Right atrium auricular region (tissue), 2 donors: ENCODE data around the gene SLC7A6. TPM values are rescaled to one million over a fixed set of nuclear protein-coding genes. Genes with fewer than 3 reads are reported as not detected.
"Not testable (repeated sequence)": the region's sequence is repeated elsewhere in the genome, so short reads cannot be mapped to it uniquely, and the experiment has no call there.

Experiments
- DNase-seq: peaks from one replicate; pipeline ENCODE4 v3.0.0-alpha.2; 2019; ENCODE audit warnings: low spot score
- H3K27ac ChIP-seq, 2 donors: fragments of 200-600 bp; sonication (generic); 1 replicate in 1 of 2; 2 replicates in 1 of 2; pipeline ENCODE4 v1.5.1; 2016 to 2019
- H3K27me3 ChIP-seq, 2 donors: fragments of 200-600 bp; sonication (generic); one replicate each; pipeline versions ENCODE4 v1.5.1 to v1.6.0; 2017 to 2019
- H3K36me3 ChIP-seq: fragments of 200-600 bp; sonication (generic); one replicate; pipeline ENCODE4 v1.5.1; 2016
- H3K4me1 ChIP-seq, 2 donors: fragments of 200-600 bp; sonication (generic); one replicate each; pipeline versions ENCODE4 v1.5.1 to v1.6.0; 2017 to 2019
- H3K4me3 ChIP-seq, 2 donors: fragments of 200-600 bp; sonication (generic); 1 replicate in 1 of 2; 2 replicates in 1 of 2; pipeline ENCODE4 v1.5.1; 2017 to 2019; ENCODE audit warnings: mild to moderate bottlenecking in 1 of 2, moderate library complexity in 1 of 2
- H3K9me3 ChIP-seq, 2 donors: fragments of 200-600 bp; sonication (generic); one replicate each; pipeline ENCODE4 v1.5.1; 2019
- total RNA-seq, 2 donors: library from RNA; depleted of rRNA; stranded (reverse); fragments of >200 nt; gene quantifications; one replicate each; pipeline ENCODE4 v1.1.0, GENCODE V29; 2016
- TF ChIP-seq, protein P1 (sequence below), 2 donors: fragments of 200-600 bp; sonication (generic); IDR thresholded peaks; one replicate each; pipeline ENCODE4 v1.5.1; 2019; ENCODE audit warnings: antibody characterized with exemption in 2 of 2

The SLC7A6 gene
- total RNA-seq, 2 donors from 2014 or later, result 28.9 to 51.0 TPM

DNA sequence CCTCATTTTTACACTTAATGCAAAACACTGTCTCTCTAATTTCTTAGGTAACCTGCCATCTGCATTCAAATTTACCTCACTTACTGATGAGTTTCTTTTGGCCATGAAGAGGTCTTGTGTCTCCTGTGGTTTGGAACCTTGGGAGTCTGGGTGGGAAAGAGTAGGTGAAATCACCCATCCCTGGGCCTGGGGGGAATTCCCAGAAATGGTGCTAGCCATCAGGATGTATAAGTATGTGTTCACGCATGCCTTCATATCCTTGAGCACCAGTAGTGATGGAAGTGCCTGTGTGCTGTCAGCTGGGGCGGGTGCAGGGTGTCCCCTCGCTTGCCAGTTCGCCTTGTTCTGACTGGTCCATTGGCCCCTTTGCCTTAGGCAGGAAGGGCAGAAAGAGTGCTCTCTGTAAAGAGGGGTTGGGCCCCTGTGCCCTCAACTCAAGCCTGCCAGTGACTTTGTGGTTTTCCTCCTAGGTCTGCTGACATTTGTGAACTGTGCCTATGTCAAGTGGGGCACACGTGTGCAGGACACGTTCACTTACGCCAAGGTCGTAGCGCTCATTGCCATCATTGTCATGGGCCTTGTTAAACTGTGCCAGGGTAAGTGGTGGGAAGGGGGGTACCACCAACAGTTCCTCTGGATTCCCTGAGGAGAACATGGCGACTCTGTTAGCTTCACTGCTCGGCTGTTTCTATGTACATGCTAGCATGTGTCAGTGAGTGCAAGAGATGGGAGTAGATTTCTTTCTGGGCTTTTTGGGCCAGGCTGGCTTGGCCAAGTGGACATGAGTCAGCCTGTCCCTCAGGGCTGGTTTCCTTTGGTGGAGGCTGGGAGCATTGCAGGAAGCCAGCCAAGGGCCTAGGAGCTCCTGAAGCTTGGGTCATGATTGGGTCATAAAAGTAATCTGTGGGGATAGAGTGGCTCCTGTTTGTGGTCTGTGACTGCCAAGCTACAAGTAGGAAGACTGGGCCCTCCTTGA is 23.2 kb downstream of the SLC7A6 start:
- DNase-seq, result peak; percentile 79
- Histone ChIP-seq H3K4me3 (no peak overlapping the region), H3K9me3 (no peaks in the 10 kb centered on the region), H3K27ac (peak overlapping the region; percentile 54 to 62), H3K36me3 (peaks cover 52% of the 10 kb centered on the region), H3K4me1 (peaks cover 0 to 76% of the 10 kb centered on the region in 2 donors), H3K27me3 (no peaks in the 10 kb centered on the region)
- TF ChIP-seq, protein P1, sequence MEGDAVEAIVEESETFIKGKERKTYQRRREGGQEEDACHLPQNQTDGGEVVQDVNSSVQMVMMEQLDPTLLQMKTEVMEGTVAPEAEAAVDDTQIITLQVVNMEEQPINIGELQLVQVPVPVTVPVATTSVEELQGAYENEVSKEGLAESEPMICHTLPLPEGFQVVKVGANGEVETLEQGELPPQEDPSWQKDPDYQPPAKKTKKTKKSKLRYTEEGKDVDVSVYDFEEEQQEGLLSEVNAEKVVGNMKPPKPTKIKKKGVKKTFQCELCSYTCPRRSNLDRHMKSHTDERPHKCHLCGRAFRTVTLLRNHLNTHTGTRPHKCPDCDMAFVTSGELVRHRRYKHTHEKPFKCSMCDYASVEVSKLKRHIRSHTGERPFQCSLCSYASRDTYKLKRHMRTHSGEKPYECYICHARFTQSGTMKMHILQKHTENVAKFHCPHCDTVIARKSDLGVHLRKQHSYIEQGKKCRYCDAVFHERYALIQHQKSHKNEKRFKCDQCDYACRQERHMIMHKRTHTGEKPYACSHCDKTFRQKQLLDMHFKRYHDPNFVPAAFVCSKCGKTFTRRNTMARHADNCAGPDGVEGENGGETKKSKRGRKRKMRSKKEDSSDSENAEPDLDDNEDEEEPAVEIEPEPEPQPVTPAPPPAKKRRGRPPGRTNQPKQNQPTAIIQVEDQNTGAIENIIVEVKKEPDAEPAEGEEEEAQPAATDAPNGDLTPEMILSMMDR (IDR thresholded peaks at IDR 0.05), result no peak

DNA sequence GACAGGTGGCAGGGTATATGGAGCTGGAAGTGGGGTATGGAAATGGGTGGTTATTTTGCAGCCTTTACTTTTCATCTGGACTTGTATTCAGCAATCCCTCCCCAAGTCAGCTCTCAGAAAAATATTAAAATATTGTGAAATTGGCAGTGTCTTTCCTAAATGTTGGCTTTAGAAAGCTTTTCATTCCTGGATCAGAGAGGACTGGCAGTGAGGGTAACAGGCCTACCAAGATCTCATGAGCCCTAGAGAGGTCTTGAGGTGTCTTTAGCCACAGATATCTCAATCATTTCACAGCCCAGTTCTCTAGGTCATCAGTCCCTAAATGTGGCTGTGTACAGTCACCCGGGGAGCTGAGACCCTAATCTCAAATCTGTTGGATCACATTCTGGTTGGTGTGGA is 23.9 kb downstream of the SLC7A6 start:
- peak overlapping the region; percentile 54 to 62 for H3K27ac ChIP-seq
- H3K4me1 ChIP-seq, result peaks cover 0 to 69% of the 10 kb centered on the region in 2 donors
- peaks cover 59% of the 10 kb centered on the region for H3K36me3 ChIP-seq
- H3K27me3 ChIP-seq, result no peaks in the 10 kb centered on the region
- no peaks in the 10 kb centered on the region for H3K9me3 ChIP-seq
- DNase-seq, result no peak
- H3K4me3 ChIP-seq, result no peak overlapping the region
- TF ChIP-seq, protein P1 (IDR thresholded peaks at IDR 0.05), result no peak

DNA sequence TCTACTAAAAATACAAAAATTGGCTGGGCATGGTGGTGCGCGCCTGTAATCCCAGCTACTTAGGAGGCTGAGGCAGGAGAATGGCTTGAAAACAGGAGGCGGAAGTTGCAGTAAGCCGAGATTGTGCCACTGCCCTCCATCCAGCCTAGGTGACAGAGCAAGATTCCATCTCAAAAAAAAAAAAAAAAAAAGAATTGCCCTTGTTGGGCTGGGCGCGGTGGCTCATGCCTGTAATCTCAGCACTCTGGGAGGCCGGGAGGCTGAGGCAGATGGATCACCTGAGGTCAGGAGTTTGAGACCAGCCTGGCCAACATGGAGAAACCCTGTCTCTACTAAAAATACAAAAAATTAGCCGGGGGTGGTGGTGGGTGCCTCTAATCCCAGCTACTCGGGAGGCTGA is 24.5 kb downstream of the SLC7A6 start:
- Histone ChIP-seq H3K4me1 (peaks cover 0 to 64% of the 10 kb centered on the region in 2 donors), H3K36me3 (peaks cover 64% of the 10 kb centered on the region), H3K27ac (peak overlapping the region; percentile 46 to 54)
- not testable (repeated sequence) for H3K27me3 ChIP-seq, H3K4me3 ChIP-seq, H3K9me3 ChIP-seq, DNase-seq

DNA sequence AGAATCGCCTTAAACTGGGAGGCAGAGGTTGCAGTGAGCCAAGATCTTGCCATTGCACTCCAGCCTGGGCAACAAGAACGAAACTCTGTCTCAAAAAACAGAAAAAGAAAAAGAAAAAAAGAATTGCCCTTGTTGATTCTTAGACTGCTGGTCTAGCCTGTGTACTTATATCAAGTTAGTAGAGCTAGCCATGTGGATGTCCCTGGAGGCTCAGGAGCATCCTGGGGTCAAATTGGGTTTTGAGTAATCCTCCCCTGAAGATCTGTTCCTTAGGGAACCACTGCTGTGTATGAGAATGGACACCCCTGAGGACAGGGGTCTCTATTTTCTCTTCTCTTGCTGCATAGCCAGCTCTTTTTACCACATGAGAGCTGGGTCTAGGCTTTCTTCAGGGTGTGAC is 24.9 kb downstream of the SLC7A6 start:
- no peaks in the 10 kb centered on the region for H3K27me3 ChIP-seq
- H3K4me3 ChIP-seq, result no peak overlapping the region
- H3K36me3 ChIP-seq, result peaks cover 68% of the 10 kb centered on the region
- peaks cover 0 to 61% of the 10 kb centered on the region in 2 donors for H3K4me1 ChIP-seq
- peak overlapping the region; percentile 46 to 54 for H3K27ac ChIP-seq
- TF ChIP-seq, protein P1 (IDR thresholded peaks at IDR 0.05), result no peak
- H3K9me3 ChIP-seq, result no peaks in the 10 kb centered on the region
- no peak for DNase-seq

DNA sequence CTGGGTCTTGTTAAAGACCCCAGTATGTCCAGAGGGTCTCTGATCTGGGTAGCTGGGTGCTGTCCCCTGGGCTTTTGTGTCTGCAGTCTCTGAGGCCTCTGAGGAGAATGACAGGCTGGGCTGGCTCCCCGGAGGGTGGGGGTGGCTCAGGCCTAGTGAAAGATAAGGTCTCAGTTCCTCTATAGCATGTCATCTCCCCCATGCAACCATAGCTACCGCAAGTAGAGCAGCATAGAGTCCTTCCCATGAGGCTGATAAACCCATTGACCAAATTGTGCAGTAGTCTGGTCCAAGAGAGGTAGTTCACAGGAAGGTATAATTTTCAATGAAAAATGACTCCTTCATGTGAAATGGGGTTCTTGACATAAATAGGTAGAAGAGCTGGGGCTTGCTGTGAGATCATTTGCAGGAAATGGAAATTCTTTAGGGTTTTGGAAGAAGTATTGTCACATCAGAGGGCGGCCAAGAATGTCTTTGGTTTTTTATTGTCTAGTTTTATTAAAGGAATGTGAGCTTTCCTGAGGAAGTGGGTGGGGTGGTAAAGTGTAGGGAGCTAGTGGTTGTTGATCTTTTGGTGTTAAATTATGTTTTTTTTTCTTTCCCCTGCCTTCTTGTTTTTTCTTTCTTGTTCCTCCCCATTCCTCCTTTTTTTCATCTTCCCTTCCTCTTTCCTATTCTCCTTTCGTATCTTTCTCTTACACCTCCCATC is 25.4 kb downstream of the SLC7A6 start:
- Histone ChIP-seq H3K4me3 (no peak overlapping the region), H3K27ac (peak overlapping the region; percentile 46 to 54), H3K27me3 (no peaks in the 10 kb centered on the region), H3K4me1 (peaks cover 0 to 55% of the 10 kb centered on the region in 2 donors), H3K9me3 (no peaks in the 10 kb centered on the region), H3K36me3 (peaks cover 73% of the 10 kb centered on the region)
- TF ChIP-seq, protein P1 (IDR thresholded peaks at IDR 0.05), result no peak
- DNase-seq, result no peak

DNA sequence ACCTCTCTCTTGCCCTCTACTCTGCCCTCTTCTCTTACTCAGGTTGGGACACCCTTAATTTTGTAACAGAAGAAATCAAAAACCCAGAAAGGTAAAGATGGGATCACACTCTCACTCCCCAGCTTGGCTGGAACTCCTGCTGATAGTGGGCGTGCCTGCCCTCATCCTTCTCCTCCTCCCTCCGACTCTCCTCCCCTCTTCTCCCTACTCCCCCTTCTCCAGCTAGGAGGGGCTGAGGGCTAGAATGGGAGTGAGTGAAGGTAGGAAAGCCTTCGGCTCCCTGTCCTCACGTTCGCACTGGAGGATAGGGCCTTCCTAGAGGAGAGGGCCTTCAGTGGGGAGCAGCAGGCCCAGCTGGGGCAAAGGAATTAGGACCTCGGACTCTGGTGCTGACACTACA is 26.1 kb downstream of the SLC7A6 start:
- Histone ChIP-seq H3K36me3 (peaks cover 80% of the 10 kb centered on the region), H3K9me3 (no peaks in the 10 kb centered on the region), H3K27ac (peak overlapping the region; percentile 18 to 27), H3K4me3 (no peak overlapping the region), H3K4me1 (peaks cover 0 to 48% of the 10 kb centered on the region in 2 donors), H3K27me3 (no peaks in the 10 kb centered on the region)
- no peak for DNase-seq
- TF ChIP-seq, protein P1 (IDR thresholded peaks at IDR 0.05), result no peak
